GM19463 (cell line): ENCODE measurements around the gene FRZB.

Source experiments
- ATAC-seq: cut with Tn5 transposase; IDR thresholded peaks from one replicate; pipeline ENCODE4 v1.9.1; 2021; ENCODE audit warnings: mild to moderate bottlenecking, moderate library complexity; ENCODE audit not compliant: unreplicated experiment

Gene FRZB

DNA sequence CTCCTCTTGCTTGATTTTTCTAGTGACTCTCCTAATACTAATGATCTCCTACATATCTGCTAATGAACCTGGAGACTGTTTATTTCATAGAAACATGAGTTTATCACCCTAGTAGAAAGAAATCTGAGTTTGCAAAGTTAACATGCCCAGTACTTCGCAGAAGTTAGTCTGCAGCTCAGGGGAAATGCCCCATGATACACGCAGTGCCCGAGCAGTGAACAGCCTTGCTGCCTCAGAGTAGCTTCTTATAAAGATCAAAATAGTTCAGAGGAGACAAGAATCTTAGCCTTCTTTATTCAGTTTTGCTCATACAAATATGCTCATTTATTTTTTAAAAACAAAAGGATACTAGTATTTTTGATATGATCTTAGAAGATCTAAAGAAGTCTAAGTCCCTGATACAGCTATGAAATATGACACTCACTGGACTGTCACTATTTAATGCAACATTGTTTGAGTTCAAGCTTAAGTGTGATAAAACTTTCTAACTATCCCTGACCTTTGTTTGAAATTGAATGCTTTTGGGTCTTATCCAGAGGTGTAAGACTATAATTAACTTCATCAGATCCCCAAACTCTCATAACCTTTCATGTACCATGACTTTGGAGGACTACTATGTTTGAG is 20.5 kb downstream of the FRZB start:
- no peak for ATAC-seq

- no peak for ATAC-seq
Observed at GRCh38 chr2:182836451-182836850, 30.0 kb downstream of the FRZB start.

DNA sequence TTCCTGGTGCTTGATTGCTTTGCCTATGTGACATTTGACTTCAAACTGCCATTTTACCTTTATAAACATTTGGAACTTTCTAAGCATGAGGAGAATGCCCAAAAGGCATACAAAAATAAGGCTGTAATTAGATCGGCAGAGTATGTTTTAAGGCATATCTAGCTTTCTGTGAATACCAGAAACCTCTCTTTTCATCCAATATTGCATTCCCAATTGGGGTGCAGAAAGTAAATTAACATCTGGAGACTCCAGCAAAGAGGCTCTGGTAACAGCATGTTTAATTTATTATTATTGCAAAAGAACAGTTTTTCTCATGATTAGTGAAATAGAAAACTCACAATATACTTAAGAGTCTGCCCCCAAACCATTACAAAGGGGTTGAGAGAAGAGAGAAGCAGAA is 32.1 kb downstream of the FRZB start:
- ATAC-seq = no peak

GRCh38 chr2:182833084-182833854 is 33.2 kb downstream of the FRZB start:
- no peak for ATAC-seq

DNA sequence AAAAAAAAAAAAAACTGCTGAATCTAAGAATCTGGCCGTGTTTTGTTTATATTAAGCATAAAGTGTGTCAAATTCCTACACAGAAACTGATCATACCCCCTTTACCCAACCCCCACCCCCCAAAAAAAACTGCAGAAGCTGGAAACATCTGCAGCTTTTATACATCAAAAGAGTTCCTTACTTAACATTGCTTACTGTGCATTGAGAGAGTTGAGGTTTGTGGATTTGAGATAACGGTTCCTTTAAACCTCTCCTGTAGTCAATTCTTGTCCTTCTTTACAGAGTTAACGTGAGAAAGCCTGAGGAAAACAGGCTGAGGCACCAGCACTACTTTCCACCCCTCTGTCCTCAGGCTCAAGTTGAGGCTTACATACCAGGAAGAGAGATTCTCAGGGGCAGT is 34.5 kb downstream of the FRZB start:
- no peak for ATAC-seq

- no peak for ATAC-seq
Observed at GRCh38 chr2:182831101-182831500, 35.3 kb downstream of the FRZB start.

DNA sequence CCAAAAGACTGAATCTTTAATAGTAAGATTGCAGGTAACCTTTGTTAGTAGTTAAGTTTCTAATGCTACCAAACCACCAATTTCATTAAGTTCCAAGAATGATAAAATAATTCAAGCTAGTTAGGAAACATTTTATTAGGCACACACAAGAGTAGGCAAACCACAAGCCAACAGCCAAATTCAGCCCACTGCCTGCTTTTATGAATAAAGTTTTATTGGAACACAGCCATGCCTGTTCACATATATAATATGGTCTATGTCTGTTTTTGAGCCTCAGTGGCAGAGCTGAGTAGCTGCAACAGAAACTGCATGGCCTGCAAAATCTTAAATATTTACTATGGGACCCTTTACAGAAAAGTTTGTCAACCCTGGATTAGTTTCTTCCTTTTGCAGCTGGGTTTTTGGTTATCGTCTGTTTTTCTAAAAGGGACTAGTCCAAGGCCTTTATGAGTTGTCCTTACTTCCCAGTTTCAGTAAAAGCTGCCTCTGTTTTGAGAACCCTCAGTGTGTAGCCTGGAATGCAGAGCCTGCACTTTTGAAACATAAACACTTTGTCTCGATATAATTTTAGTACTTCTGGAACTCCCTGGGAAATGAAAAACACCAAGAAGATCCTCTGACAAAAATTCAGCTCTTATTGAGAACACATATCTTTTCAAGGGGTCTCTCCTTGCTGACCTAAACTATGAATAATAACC is 39.1 kb downstream of the FRZB start:
- no peak for ATAC-seq

- ATAC-seq = no peak
Observed at GRCh38 chr2:182826496-182826895, 39.9 kb downstream of the FRZB start.

DNA sequence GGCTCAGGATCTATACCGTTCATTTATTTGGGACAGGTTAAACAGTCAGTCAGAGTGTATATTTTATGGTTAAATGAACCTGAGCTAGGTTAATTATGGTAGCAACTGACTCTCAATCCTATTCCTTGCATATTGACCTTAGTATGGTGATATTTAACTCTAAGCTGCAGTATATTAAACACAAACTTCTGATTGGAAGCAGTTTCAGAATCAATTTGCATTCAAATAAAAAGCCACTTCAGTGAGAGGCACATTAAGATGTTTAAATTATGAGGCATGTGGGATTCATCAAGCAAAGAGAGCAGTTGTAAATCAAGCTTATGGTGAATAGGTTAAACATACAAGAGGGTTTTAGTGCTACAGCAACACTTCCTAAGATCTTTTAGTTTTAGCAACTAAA is 40.4 kb downstream of the FRZB start:
- no peak for ATAC-seq

- ATAC-seq = no peak
Observed at GRCh38 chr2:182824767-182825158, 41.7 kb downstream of the FRZB start.

DNA sequence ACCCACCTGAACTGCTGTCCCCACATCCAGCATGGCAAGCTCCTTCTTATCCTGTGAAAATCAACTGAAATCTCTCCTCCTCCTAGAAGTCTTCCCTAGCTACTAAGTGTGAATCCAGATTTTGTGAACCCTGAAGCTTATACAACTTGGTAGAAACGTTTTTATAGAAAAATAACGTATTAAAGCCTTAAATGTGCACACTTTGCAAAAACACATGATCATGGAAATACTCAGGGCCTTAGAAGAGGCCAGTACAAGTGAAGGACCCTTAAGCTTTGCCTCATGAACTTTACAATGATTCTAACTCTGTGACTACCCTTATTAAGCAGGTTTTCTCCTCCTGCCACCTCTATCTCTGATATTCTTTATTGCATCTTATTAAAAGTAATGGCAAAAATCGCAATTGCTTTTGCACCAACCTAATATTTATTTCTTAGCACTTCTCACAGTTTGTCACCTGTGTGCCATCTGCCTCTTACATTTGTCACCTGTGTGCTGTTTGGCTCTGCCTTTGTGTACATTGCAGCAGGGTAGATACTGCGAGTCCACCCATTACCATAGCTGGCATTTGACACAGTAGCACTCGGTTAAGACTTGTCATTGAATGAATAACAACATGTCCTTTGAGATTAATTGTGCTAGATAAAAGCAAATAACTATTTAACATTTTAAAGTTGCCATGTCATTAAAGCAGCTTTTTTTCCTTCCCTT is 42.2 kb downstream of the FRZB start:
- ATAC-seq = no peak

- ATAC-seq = no peak
Observed at GRCh38 chr2:182822733-182823132, 43.7 kb downstream of the FRZB start.

- no peak for ATAC-seq
Observed at GRCh38 chr2:182821182-182821581, 45.3 kb downstream of the FRZB start.

DNA sequence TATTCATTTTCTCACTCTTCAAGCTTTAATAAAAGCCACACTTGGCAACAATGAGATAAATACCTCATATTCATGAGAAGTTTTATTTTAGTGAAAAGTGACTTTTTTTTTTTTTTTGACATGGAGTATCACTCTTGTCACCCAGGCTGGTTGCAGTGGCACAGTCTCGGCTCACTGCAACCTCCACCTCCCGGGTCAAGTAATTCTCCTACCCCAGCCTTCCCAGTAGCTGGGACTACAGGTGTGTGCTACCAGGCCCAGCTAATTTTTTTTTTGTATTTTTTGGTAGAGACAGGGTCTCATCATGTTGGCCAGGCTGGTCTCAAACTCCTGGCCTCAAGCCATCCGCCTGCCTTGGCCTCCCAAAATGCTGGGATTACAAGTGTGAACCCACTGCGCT is 47.0 kb downstream of the FRZB start:
- no peak for ATAC-seq

DNA sequence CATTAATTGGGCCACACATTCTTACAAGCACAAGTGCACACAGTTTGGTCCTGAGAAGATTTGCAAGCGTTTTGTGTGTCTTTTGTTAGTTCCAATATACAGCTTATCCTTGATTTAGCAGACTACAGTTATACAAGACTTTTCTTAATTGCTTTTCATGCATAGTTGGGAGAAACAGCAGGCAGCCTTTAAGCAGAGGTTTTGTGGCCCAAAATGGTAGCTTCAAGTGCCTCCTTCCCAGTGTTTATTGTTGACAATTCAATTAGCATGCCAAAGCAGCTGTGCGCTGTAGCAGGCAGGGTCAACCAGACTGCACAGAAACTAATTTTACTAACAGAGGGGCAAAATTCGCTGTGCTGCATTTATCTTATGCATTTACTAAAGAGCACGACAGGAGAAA is 47.5 kb downstream of the FRZB start:
- no peak for ATAC-seq

DNA sequence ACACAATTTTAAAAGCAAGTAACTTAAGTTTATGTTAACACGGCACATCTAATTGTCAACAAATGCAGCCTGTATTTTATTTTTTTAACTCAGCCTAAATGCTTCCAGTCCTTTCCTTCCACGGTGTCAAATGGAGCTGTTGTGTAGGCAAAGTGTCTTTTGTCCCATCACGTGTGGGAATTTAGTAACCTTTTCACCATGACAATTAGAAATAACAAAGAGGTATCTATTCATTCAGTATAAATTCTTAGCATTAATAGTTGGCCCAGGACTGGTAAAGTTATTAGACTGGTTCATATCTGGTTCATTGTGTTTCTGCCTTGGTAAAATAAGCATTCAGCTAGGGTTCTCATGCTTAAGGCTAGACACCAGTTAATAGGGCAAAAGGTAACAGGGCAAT is 47.9 kb downstream of the FRZB start:
- ATAC-seq = no peak

GRCh38 chr2:182817558-182817957 is 48.9 kb downstream of the FRZB start:
- no peak for ATAC-seq

DNA sequence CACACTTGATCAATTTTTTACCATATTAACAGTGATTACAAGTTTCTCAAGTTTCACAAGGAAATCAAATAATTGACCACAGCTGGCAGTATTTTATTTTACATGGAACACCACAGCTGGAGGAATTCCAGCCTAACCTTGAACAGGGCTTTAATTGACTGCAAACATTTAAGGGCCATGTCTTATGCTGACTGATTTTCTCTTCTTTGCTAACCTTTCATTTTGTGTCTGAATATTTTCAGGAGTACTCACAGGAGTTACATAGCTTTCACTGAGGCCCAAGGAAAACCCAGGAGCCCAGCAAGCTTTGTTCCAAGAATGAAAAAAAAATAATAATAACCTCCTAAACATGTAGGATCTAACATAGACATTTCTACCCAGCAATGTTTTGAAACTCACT is 49.6 kb downstream of the FRZB start:
- no peak for ATAC-seq

DNA sequence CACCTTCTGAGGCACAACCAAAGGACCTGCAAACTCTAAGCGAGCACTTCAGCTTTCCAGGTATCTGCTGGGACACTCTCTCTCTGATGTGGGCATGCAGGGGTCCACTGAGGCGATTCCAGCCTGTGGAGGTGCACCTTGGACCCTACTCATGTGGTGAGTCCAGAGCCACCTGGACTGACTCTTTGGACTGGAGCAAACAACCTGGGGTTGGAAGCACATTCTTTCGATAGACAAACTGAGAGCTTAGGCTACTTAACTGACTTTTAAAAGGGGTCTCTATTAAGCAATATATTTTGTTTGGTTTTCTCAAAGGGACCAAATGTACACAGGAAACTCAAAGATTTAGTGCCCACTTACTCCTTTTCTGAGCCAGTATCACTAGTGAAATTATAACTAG is 51.6 kb downstream of the FRZB start:
- ATAC-seq = no peak

GRCh38 chr2:182814380-182814779 is 52.1 kb downstream of the FRZB start:
- no peak for ATAC-seq

- ATAC-seq = no peak
Observed at GRCh38 chr2:182810087-182810486, 56.4 kb downstream of the FRZB start.

DNA sequence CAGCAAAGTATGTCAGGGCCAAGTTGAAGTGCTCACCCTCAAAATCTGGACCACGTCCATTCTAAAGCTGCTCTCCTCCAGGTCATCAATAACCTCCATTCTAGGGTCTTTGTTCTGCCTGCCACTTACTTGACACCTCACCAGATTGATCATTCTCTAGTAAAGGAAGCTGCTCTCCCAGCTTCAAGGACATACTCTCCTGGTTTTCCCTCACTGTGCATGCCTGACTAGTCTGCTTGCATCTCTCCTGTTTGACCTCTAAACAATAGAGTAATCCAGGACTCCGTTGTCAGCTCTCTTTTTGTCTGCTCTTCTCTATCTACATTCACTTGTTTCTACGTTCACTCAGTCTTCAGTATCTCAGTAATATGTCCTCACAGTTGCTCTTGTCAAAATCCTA is 59.1 kb downstream of the FRZB start:
- ATAC-seq = no peak
